Measurements from ENCODE around the gene TINAGL1.

Gene TINAGL1

DNA sequence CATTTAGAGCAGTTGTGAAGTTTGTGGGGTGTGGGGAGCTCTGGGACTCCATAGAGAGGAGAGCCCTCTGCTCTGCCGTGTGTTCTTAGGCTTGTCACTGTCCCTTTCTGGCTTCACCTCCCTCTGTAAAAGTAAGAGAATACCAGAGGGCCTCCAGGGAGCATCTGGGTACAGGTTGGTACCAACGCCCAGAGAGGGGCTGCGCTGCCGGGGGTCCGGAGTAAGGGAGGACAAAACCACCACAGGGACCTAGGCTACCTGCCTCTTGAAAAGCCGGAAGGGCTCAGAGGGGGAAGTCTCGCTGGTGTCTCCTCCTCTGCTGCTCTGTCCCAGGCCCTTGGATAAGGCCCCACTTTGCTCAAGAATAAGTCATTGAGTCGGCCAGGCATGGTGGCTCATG, 3.1 kb upstream of the TINAGL1 start:
- Histone ChIP-seq H3K36me3 (no peaks in the 10 kb centered on the region), H3K27me3 (peaks cover 32% of the 10 kb centered on the region), H3K4me1 (ENCODE audit: control insufficient read depth in 1 of 2, insufficient read depth in 1 of 2, low read depth in 1 of 2, low read length in 1 of 2) (no peaks in the 10 kb centered on the region), H3K27ac (no peak overlapping the region), H3K9me3 (no peaks in the 10 kb centered on the region), H3K4me3 (ENCODE audit: low read depth in 1 of 2, low read length in 1 of 2) (no peak overlapping the region)
- TF ChIP-seq, protein P1, sequence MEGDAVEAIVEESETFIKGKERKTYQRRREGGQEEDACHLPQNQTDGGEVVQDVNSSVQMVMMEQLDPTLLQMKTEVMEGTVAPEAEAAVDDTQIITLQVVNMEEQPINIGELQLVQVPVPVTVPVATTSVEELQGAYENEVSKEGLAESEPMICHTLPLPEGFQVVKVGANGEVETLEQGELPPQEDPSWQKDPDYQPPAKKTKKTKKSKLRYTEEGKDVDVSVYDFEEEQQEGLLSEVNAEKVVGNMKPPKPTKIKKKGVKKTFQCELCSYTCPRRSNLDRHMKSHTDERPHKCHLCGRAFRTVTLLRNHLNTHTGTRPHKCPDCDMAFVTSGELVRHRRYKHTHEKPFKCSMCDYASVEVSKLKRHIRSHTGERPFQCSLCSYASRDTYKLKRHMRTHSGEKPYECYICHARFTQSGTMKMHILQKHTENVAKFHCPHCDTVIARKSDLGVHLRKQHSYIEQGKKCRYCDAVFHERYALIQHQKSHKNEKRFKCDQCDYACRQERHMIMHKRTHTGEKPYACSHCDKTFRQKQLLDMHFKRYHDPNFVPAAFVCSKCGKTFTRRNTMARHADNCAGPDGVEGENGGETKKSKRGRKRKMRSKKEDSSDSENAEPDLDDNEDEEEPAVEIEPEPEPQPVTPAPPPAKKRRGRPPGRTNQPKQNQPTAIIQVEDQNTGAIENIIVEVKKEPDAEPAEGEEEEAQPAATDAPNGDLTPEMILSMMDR (IDR thresholded peaks at IDR 0.05): no peak

DNA sequence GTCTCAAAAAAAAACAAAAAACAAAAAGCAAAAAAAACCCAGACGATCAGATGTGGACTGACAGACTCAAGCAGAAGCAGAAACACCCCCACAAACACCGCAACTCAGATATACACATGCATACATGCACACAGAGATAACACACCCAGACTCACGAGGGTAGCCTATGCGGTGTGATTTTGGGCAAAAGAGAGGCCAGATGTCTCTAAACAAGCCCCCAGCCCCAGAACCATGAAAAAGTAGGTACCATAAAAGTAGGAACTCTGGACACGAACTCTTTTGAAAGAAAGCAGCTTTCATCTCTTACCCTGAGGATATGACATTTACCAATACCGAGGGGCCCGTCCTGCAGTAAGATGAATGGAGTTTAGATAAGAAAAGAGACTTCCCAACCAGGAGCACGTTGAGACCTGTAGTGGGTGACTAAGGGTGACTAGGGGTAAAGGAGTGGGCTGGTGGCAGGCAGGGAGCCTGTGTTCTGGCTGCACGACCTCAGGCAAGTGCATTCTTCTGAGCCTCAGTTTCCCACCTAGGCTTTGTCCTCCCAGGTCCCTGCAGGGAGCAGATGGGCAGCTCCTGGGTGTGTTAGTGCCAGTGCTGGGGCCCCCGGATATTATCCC, 1.5 kb upstream of the TINAGL1 start:
- TF ChIP-seq, protein P1 (IDR thresholded peaks at IDR 0.05): no peak
- peaks cover 32% of the 10 kb centered on the region for H3K27me3 ChIP-seq
- no peak overlapping the region for H3K27ac ChIP-seq
- H3K4me3 ChIP-seq (ENCODE audit: low read depth in 1 of 2, low read length in 1 of 2): no peak overlapping the region
- no peaks in the 10 kb centered on the region for H3K9me3 ChIP-seq
- H3K36me3 ChIP-seq: no peaks in the 10 kb centered on the region
- no peaks in the 10 kb centered on the region for H3K4me1 ChIP-seq (ENCODE audit: control insufficient read depth in 1 of 2, insufficient read depth in 1 of 2, low read depth in 1 of 2, low read length in 1 of 2)

DNA sequence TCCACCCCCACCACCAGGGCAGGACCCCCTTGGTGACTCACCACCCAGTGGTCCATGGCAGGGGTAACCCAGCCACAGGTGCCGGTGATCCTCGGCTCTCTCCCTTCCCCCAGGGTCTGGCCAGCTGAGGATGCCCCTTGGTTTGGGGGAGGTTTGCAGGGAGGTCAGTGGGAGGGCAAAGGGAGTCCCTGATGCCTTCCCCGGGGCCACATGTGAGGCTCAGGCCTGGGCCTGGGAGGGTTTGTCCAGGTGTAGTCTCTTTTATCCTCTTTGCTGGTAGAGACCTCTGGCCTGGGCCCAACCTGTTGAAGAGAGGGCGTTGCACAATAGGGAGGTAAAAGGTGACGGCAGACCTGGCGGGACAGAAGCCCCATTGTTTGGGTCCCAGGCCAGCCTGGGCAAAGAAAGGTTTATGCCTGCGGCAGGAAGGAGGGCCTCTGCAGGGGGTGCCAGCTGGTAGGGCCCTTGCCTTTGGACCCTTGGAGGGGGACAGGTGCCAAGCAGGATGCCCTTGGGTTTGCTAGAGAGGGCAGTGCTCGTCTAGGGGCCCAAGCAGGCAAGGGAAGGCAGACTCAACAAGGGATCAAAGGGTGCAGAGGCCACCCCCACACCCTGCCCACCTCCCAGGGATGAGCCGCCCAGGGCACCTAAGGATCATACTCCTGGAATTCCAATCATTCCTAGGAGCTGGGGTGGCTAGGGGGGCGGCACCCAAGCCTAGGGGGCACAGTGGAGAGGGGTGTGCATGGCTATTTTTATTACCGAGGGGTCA, 760 bp upstream of the TINAGL1 start:
- no peak overlapping the region for H3K27ac ChIP-seq
- no peaks in the 10 kb centered on the region for H3K4me1 ChIP-seq (ENCODE audit: control insufficient read depth in 1 of 2, insufficient read depth in 1 of 2, low read depth in 1 of 2, low read length in 1 of 2)
- H3K36me3 ChIP-seq: no peaks in the 10 kb centered on the region
- TF ChIP-seq, protein P1 (IDR thresholded peaks at IDR 0.05): no peak
- no peaks in the 10 kb centered on the region for H3K9me3 ChIP-seq
- no peak overlapping the region for H3K4me3 ChIP-seq (ENCODE audit: low read depth in 1 of 2, low read length in 1 of 2)
- H3K27me3 ChIP-seq: peaks cover 32% of the 10 kb centered on the region

GRCh38 chr1:31576743-31577455, 584 bp downstream of the TINAGL1 start:
- Histone ChIP-seq H3K36me3 (no peaks in the 10 kb centered on the region), H3K27ac (no peak overlapping the region), H3K27me3 (peaks cover 32% of the 10 kb centered on the region), H3K9me3 (no peaks in the 10 kb centered on the region), H3K4me3 (ENCODE audit: low read depth in 1 of 2, low read length in 1 of 2) (no peak overlapping the region), H3K4me1 (ENCODE audit: control insufficient read depth in 1 of 2, insufficient read depth in 1 of 2, low read depth in 1 of 2, low read length in 1 of 2) (no peaks in the 10 kb centered on the region)
- TF ChIP-seq, protein P1 (IDR thresholded peaks at IDR 0.05): no peak

- Histone ChIP-seq H3K4me3 (ENCODE audit: low read depth in 1 of 2, low read length in 1 of 2) (no peak overlapping the region), H3K27ac (no peak overlapping the region), H3K9me3 (no peaks in the 10 kb centered on the region), H3K36me3 (no peaks in the 10 kb centered on the region), H3K4me1 (ENCODE audit: control insufficient read depth in 1 of 2, insufficient read depth in 1 of 2, low read depth in 1 of 2, low read length in 1 of 2) (no peaks in the 10 kb centered on the region), H3K27me3 (peaks cover 32% of the 10 kb centered on the region)
- TF ChIP-seq, protein P1 (IDR thresholded peaks at IDR 0.05): no peak
Observed at GRCh38 chr1:31577515-31578192, 1.3 kb downstream of the TINAGL1 start.

Measured in neutrophil (primary cell).